ENCODE results near the gene HBA1.
"Not testable (repeated sequence)": the region's sequence is repeated elsewhere in the genome, so short reads cannot be mapped to it uniquely, and the experiment has no call there.

HBA1 gene

DNA sequence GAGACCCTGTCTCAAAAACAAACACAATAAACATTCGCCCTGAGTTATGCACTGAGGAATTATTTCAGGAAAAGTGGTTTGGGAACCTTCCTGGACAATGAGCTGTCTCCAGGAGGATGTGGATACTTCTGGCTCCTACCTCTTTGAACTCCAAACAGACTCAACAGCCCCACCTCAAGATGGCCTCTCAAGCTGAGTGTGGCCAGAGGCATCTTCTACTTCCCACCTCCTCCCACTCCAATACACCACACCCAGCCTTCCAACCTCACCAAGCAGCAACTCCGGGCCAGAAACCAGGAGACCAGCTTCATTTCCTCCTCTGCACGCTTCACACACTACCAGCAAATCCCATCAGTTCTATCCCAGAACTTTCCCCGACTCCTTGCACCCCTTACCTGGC is 15.4 kb downstream of the HBA1 start:
- no peak overlapping the region for H3K4me3 ChIP-seq (ENCODE audit: low read depth, low read length)
- no peak for DNase-seq (ENCODE audit: low read depth)

DNA sequence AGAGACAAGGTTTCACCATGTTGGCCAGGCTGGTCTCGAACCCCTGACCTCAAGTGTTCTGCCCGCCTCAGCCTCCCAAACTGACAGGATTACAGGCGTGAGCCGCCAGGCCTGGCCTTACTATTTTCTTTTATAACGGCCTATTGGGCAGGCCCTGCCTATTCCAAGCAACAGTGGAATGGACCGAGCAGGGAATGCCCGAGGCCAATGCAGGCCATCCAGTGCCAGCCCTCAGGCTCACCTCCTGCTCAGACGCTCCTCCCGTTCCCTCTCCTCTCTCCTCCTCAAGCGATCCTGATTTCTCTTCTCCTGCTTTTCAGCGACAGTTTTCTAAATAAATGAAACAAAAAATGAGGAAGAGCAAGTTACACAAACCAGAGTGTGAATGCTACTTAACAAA is 16.2 kb downstream of the HBA1 start:
- DNase-seq (ENCODE audit: low read depth), result no peak
- no peak overlapping the region for H3K4me3 ChIP-seq (ENCODE audit: low read depth, low read length)

DNA sequence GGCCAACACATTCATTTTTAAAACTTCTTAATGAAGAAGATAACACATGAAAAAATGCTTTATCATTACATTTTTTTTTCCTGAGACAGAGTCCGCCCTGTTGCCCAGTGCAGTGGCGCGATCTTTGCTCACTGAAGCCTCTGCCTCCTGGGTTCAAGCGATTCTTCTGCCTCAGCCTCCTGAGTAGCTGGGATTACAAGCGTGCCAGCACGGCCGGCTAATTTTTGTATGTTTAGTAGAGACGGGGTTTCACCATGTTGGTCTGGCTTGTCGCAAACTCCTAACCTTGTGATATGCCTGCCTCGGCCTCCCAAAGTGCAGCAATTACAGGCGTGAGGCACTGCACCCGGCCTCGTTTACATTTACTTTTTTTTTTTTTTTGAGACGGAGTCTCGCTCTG is 17.0 kb downstream of the HBA1 start:
- H3K4me3 ChIP-seq (ENCODE audit: low read depth, low read length), result no peak overlapping the region
- no peak for DNase-seq (ENCODE audit: low read depth)

DNA sequence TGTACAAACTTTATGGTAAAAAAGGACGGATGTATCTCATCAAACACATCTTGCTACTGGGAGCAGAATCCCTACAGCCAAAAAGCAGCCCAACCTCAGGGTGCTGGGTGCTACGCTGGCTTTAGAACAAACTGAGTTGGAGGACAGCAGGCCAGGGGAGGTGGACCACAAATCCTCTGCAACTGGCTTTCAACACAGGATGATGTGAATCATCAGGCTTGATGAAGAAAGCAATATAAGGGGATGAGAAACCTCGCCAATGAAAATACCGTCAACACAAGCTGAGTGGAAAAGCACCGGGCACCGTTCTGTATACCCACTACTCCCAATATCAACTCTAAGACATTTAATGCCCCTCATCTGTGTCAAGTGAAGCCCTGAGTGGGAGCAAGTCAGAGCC is 18.0 kb downstream of the HBA1 start:
- DNase-seq (ENCODE audit: low read depth), result peak; percentile 31
- H3K4me3 ChIP-seq (ENCODE audit: low read depth, low read length), result no peak overlapping the region

DNA sequence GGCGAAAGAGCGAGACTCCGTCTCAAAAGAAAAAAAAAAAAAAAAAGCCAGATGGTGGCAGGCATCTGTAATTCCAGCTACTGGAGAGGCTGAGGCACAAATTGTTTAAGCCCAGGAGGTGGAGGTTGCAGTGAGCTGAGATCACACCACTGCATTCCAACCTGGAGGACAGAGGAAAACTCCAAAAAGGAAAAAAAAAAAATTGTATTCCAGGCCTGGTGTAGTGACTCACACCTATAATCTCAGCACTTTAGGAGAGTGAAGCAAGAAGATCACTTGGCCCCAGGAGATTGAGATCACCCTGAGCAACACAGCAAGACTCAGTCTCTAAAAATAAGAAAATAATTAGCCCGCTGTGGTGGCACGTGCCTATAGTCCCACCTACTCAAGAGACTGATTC is 23.9 kb downstream of the HBA1 start:
- no peak overlapping the region for H3K4me3 ChIP-seq (ENCODE audit: low read depth, low read length)
- peak; percentile 22 for DNase-seq (ENCODE audit: low read depth)

DNA sequence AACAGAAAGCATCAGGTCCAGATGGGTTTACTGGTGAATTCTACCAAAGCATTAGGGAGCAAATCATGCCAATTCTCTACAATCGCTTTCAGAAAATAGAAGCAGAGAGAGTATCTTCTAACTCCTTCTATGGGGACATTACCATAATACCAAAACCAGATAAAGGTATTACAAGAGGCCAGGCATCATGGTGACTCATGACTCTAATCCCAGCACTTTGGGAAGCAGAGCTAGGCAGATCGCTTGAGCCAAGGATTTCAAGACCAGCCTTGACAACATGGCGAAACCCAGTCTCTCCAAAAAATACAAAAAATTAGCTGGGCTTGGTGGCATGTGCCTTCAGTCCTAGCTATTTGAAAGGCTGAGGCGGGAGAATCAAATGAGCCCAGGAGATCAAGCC is 26.8 kb downstream of the HBA1 start:
- no peak for DNase-seq (ENCODE audit: low read depth)

DNA sequence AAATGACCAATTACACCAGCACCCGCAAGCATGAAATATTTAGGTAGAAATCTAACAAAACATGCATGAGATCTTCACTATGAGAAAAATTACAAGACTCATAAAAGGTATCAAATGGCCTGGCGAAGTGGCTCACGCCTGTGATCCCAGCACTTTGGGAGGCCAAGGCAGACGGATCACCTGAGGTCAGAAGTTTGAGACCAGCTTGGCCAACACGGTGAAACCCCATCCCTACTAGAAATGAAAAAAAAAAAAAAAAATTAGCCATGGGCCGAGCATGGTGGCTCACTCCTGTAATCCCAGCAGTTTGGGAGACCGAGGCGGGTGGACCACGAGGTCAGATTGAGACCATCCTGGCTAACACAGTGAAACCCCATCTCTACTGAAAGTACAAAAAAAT is 27.6 kb downstream of the HBA1 start:
- not testable (repeated sequence) for H3K4me3 ChIP-seq (ENCODE audit: low read depth, low read length); DNase-seq (ENCODE audit: low read depth)

More for the DNA sequence above, 26.8 kb downstream of the HBA1 start:
- H3K4me3 ChIP-seq (ENCODE audit: low read depth, low read length), result no peak overlapping the region

DNA sequence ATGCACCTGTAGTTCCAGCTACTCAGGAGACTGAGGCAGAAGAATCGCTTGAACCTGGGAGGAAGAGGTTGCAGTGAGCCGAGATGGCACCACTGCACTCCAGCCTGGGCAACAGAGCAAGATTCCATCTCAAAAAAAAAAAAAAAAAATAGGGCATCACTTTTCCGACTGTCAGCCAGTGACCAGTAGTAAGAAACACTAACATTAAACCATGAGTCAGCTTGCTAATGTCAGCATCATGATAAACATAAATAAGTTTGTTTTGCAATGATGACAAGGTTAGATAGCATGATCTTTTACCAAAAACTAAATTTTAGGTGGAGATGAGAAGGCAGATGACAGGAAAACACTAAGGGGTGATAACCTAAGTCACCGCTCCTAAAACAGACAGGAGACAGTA is 32.9 kb downstream of the HBA1 start:
- H3K4me3 ChIP-seq (ENCODE audit: low read depth, low read length); DNase-seq (ENCODE audit: low read depth): not testable (repeated sequence)

DNA sequence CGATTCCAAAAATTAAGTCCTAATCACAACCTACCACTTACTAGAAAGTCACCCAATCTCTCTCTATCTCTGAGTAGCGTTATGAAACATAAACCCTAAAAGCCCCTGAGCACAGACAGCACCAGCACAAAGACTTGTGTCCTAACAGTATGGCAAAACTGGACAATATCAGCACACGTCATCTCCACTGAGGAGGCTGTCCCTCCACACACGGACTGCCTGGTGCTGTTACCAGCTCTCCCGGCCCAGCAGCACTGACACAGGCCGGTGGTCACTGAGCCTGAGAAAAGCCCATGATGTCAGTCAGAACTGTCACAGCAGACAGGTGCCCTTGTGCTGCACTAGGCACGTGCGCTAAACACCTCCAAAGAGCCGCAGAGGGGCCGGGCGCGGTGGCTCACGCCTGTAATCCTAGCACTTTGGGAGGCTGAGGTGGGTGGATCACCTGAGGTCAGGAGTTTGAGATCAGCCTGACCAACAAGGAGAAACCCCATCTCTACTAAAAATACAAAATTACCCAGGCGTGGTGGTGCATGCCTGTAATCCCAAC is 35.2 kb downstream of the HBA1 start:
- not testable (repeated sequence) for DNase-seq (ENCODE audit: low read depth); H3K4me3 ChIP-seq (ENCODE audit: low read depth, low read length)

DNA sequence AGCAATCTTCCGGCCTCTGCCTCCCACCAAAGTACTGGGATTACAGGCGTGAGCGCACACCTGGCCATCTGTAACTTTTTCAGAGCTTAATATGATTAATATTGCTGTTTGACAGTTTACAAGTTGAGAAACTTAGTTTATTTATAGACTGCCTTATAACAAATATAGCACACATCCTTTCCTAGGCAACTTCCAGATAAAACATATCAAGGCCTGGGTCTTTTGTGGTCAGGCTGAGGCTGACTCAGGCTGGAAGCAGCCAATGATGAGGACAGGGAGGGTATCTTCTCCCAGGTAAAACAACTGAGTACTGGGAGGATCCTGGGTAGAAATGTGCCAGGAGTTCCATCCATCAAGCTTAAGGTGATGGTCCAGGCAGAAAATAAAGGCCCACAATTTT is 36.5 kb downstream of the HBA1 start:
- no peak overlapping the region for H3K4me3 ChIP-seq (ENCODE audit: low read depth, low read length)
- no peak for DNase-seq (ENCODE audit: low read depth)

DNA sequence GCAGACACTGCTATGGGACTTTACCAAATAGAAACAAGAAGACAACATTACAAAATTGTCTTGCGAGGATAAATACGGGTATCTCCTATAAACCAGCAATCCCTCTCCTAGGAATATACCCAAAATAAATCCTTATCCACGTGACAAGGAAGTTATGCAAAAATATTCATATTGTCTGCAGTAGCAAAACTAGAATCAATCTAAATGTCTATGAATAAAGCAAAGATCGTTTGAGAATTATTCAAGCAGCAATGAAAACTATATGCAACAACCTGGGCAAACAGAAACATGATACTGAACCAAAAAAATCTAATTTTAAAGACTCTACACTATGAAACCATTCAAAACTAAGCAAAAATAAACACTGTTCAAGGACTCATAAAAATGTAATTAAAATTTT is 43.5 kb downstream of the HBA1 start:
- DNase-seq (ENCODE audit: low read depth), result no peak

More for the DNA sequence above, 43.5 kb downstream of the HBA1 start:
- no peak overlapping the region for H3K4me3 ChIP-seq (ENCODE audit: low read depth, low read length)

Measured in skeletal muscle cell (primary cell).